ENCODE results near the gene MNT. TPM values are rescaled to one million over a fixed set of nuclear protein-coding genes. Genes with fewer than 3 reads are reported as not detected.

The MNT gene
- polyA plus RNA-seq, 2 of the 4 experiments (the other 2 are of a cell fraction) = 4.5 to 25.9 TPM

DNA sequence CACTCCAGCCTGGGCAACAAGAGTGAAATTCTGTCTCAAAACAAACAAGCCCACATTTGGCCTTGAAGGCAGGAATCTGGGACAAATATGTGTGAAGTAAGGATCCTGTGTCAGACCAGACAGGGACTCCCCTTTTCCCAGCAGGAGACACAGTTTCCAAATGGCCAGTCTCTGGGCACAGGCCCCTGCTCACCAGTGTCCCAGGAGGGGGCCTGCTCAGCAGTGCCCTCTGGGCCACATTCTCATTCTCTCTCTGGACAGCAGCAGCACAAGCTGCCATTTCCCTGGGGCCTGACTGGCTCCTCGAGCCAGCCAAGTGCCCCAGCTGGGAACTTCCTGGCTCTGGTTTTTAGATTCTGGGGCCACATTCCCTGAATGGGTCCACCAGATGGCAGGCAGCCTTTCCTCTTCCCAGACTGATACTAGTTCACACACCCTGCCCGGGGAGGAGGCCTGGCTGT lies 11.7 kb upstream of the MNT start:
- 56% methylated on average over 2 of the region's 2 CpGs for WGBS (ENCODE audit: missing lambda C conversion rate)
- Histone ChIP-seq H3K4me3 (no peak overlapping the region), H3K9me3 (no peaks in the 10 kb centered on the region), H3K4me2 (no peak overlapping the region), H3K27ac (peak overlapping the region in 1 of 2 experiments; percentile 15; a peak in 1 of 6 replicates), H3K4me1 (peaks cover 12% of the 10 kb centered on the region)
- ChIA-PET POLR2A (interaction anchor here (0.9 to 1.4 kb wide), 3 partner anchors 11 to 20 kb away, joined by 3 to 5 read pairs (median 4); no protein-coding TSS in a partner anchor), CTCF (interaction anchor here (0.8 to 28.1 kb wide), 9 partner anchors 9 to 358 kb away, joined by 3 to 1099 read pairs (median 4); partner anchors contain the start of genes HIC1 and SGSM2)
- FAIRE-seq (no peak), DNase-seq (ENCODE audit: low read depth in 1 of 2, low spot score in 1 of 2) (no peak), ATAC-seq (peak; percentile 52 to 60; a peak in 5 of 6 replicates)
- TF ChIP-seq, protein P1, sequence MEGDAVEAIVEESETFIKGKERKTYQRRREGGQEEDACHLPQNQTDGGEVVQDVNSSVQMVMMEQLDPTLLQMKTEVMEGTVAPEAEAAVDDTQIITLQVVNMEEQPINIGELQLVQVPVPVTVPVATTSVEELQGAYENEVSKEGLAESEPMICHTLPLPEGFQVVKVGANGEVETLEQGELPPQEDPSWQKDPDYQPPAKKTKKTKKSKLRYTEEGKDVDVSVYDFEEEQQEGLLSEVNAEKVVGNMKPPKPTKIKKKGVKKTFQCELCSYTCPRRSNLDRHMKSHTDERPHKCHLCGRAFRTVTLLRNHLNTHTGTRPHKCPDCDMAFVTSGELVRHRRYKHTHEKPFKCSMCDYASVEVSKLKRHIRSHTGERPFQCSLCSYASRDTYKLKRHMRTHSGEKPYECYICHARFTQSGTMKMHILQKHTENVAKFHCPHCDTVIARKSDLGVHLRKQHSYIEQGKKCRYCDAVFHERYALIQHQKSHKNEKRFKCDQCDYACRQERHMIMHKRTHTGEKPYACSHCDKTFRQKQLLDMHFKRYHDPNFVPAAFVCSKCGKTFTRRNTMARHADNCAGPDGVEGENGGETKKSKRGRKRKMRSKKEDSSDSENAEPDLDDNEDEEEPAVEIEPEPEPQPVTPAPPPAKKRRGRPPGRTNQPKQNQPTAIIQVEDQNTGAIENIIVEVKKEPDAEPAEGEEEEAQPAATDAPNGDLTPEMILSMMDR (IDR thresholded peaks at IDR 0.05) = 0 out of 3 replicates have a peak, but pooled peaks have one; percentile 14
- TF ChIP-seq NFE2L2 (conservative IDR thresholded peaks at IDR 0.05; ENCODE audit: low read length) = no peak
- TF ChIP-seq SMC3 (IDR thresholded peaks at IDR 0.05) = 0 out of 3 replicates have a peak, but pooled peaks have one; percentile 21
- TF ChIP-seq EHMT2 (IDR thresholded peaks at IDR 0.05; ENCODE audit: low read depth) = no peak

DNA sequence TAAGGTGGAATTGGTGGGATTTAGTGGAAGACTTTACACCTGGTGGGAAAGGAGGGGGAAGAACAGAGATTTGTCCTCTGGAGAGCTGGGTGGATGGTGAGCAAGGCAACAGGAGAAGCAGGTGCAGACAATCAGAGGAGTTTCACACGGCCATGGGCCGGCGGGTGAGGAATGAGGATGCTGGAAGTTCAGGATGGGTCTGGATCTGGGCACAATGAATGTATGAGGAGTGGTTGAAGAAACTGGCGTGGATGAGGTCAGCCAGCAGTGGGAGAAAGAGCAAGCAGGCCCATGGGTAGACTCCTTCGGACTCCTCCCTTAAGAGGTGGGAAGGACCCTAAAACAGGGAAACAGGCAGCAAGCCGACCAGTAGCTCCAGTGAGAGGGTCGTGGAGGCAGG lies 10.1 kb upstream of the MNT start:
- DNase-seq (ENCODE audit: low read depth in 1 of 2, low spot score in 1 of 2) (peak in 1 of 2 experiments; percentile 12), ATAC-seq (no peak), FAIRE-seq (no peak)
- WGBS (ENCODE audit: missing lambda C conversion rate) = 94% methylated on average over 7 of the region's 7 CpGs
- Histone ChIP-seq H3K4me1 (peaks cover 26% of the 10 kb centered on the region), H3K27ac (no peak overlapping the region), H3K4me3 (no peak overlapping the region), H3K4me2 (no peak overlapping the region), H3K9me3 (no peaks in the 10 kb centered on the region)
- ChIA-PET POLR2A (interaction anchor here (1.1 kb wide), 1 partner anchor 18 kb away, joined by 3 read pairs; no protein-coding TSS in a partner anchor), CTCF (interaction anchor here (0.8 to 28.1 kb wide), 8 partner anchors 8 to 80 kb away, joined by 3 to 1099 read pairs (median 4); no protein-coding TSS in a partner anchor)
- TF ChIP-seq FOXS1 (CRISPR knock-in tag; IDR thresholded peaks at IDR 0.05) (no peak), CBX2 (IDR thresholded peaks at IDR 0.05; ENCODE audit: borderline replicate concordance, low read depth) (no peak), MYC (IDR thresholded peaks at IDR 0.05; ENCODE audit: borderline replicate concordance, low read length) (no peak)
- TF ChIP-seq, protein P2, sequence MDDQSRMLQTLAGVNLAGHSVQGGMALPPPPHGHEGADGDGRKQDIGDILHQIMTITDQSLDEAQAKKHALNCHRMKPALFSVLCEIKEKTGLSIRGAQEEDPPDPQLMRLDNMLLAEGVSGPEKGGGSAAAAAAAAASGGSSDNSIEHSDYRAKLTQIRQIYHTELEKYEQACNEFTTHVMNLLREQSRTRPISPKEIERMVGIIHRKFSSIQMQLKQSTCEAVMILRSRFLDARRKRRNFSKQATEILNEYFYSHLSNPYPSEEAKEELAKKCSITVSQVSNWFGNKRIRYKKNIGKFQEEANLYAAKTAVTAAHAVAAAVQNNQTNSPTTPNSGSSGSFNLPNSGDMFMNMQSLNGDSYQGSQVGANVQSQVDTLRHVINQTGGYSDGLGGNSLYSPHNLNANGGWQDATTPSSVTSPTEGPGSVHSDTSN (IDR thresholded peaks at IDR 0.05) = no peak

DNA sequence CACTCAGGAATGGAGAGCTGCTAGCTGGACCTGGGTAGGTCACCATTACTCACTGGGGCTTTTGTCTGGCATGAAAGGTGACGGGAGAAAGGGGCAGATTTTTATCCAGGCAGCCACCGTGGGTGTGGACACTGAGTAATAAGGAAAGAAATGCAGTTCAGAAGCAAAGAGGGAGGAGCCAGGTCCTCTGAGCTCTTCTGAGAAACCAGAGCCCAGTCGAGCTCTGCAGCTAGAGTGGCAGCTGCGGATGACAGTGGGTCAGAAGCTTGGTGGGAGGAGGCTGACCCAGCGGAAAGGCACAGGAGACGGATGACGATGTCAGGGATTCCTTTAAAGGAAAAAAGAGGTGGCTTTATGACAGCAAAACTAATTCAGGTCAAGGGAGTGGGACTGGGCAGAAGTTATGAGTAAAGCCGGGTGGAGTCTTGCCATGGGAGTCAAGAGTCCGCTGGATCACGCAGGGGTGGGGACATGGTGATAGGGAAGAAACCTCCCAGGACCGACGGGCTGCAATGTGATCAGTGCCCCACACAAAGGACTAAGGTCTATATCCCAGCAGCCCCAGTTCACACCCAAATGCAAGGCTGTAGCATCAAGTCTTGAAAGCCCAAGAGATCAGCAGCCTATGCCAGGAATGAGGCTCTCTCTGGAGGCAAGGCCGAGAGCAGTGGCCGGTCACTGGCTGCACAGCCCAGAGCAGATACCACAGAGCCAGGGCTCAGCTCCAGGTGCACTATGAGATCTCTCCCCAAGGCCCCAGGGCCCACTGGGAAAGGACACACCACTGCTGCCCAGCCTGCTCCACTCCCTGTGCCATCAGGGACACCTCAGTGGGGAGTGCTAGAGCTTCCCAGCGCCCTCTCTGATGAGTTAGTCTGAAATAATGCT lies 6.3 kb upstream of the MNT start:
- ChIA-PET CTCF (interaction anchor here (0.5 to 28.1 kb wide), 10 partner anchors 9 to 353 kb away, joined by 3 to 1099 read pairs (median 6); no protein-coding TSS in a partner anchor), POLR2A (interaction anchor here (0.7 to 2.1 kb wide), 5 partner anchors 9 to 104 kb away, joined by 3 to 27 read pairs (median 7); partner anchors contain the start of genes METTL16, SMG6 and SRR)
- no peaks in the 10 kb centered on the region for H3K9me3 ChIP-seq
- H3K4me1 ChIP-seq = peaks cover 54% of the 10 kb centered on the region
- H3K4me2 ChIP-seq = peak overlapping the region; percentile 67
- H3K27ac ChIP-seq = peak overlapping the region; percentile 69 to 89
- H3K4me3 ChIP-seq = no peak overlapping the region
- ATAC-seq (peak; percentile 81 to 85), DNase-seq (ENCODE audit: low read depth in 1 of 2, low spot score in 1 of 2) (peak; percentile 75 to 89), FAIRE-seq (peak; percentile 94)
- WGBS (ENCODE audit: missing lambda C conversion rate) = 15% methylated on average over 15 of the region's 15 CpGs
- TF ChIP-seq, protein P3, sequence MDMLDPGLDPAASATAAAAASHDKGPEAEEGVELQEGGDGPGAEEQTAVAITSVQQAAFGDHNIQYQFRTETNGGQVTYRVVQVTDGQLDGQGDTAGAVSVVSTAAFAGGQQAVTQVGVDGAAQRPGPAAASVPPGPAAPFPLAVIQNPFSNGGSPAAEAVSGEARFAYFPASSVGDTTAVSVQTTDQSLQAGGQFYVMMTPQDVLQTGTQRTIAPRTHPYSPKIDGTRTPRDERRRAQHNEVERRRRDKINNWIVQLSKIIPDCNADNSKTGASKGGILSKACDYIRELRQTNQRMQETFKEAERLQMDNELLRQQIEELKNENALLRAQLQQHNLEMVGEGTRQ (IDR thresholded peaks at IDR 0.05) = 0 out of 2 replicates have a peak, but pooled peaks have one; percentile 0
- TF ChIP-seq, protein P1 (IDR thresholded peaks at IDR 0.05) = no peak
- peak; percentile 68 for TF ChIP-seq MAFK (IDR thresholded peaks at IDR 0.05; ENCODE audit: partially characterized antibody)
- TF ChIP-seq JUN (IDR thresholded peaks at IDR 0.05) = 0 out of 5 replicates have a peak, but pooled peaks of 1 of the 2 experiments have one; percentile 28
- TF ChIP-seq FOSL2 (IDR thresholded peaks at IDR 0.05) = no peak
- peak; percentile 33; the same call in 1 of the 2 replicates for TF ChIP-seq FOSL2 (CRISPR knock-in tag; IDR thresholded peaks at IDR 0.05)
